ENCODE data around the gene CD58. TPM values are rescaled to one million over a fixed set of nuclear protein-coding genes. Genes with fewer than 3 reads are reported as not detected.
A peak's percentile ranks its signal among the peaks of the same experiment; 100 is the strongest.

The CD58 gene
- total and polyA plus RNA-seq, 9 of the 15 experiments (the other 6 are each of a cell fraction or from before 2014, with no cell fraction given): 18.1 to 113 (median 37.4) TPM

DNA sequence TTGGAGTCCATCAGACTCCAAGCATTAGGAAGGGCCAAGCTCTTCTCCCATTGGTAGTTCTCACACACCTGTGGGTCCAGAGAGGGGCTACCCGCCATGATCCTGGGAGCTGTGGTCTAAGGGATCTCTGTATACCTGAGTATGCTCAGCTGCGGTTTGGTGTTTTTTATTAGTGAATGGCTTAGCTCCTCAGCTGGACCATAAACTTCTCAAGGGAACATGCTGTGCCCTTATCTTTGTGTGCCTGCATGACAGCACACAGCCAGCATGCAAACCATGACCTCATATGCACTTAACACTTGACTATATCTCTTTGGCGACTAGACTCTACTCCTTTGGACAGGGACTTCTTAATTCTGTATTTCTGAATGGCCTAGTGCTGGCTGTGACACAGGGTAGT, 94.5 kb downstream of the CD58 start (continued):
- no peak for TF ChIP-seq FOXA3 (CRISPR knock-in tag; conservative IDR thresholded peaks at IDR 0.05 in 1 of 2, IDR thresholded peaks at IDR 0.05 in 1 of 2)
- no peak for TF ChIP-seq SRSF7 (optimal IDR thresholded peaks at IDR 0.05; ENCODE audit: low read depth, low read length)
- peak; percentile 51 for TF ChIP-seq TBP (optimal IDR thresholded peaks at IDR 0.05; ENCODE audit: low read depth, low read length)
- TF ChIP-seq, protein P1, sequence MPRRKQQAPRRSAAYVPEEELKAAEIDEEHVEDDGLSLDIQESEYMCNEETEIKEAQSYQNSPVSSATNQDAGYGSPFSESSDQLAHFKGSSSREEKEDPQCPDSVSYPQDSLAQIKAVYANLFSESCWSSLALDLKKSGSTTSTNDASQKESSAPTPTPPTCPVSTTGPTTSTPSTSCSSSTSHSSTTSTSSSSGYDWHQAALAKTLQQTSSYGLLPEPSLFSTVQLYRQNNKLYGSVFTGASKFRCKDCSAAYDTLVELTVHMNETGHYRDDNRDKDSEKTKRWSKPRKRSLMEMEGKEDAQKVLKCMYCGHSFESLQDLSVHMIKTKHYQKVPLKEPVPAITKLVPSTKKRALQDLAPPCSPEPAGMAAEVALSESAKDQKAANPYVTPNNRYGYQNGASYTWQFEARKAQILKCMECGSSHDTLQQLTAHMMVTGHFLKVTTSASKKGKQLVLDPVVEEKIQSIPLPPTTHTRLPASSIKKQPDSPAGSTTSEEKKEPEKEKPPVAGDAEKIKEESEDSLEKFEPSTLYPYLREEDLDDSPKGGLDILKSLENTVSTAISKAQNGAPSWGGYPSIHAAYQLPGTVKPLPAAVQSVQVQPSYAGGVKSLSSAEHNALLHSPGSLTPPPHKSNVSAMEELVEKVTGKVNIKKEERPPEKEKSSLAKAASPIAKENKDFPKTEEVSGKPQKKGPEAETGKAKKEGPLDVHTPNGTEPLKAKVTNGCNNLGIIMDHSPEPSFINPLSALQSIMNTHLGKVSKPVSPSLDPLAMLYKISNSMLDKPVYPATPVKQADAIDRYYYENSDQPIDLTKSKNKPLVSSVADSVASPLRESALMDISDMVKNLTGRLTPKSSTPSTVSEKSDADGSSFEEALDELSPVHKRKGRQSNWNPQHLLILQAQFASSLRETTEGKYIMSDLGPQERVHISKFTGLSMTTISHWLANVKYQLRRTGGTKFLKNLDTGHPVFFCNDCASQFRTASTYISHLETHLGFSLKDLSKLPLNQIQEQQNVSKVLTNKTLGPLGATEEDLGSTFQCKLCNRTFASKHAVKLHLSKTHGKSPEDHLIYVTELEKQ (CRISPR knock-in tag; IDR thresholded peaks at IDR 0.05): no peak
- peak; percentile 81 for TF ChIP-seq GATA2 (CRISPR knock-in tag; IDR thresholded peaks at IDR 0.05)
- peak in 1 of 2 experiments; percentile 78; a peak in 1 of 4 replicates for TF ChIP-seq RCOR1 (IDR thresholded peaks at IDR 0.05; ENCODE audit: borderline replicate concordance in 1 of 2, low read depth in 2 of 2, low read length in 2 of 2)
- peak in 1 of 2 experiments; percentile 47; a peak in 1 of 4 replicates for TF ChIP-seq CSDE1 (IDR thresholded peaks at IDR 0.05)
- TF ChIP-seq YBX1 (IDR thresholded peaks at IDR 0.05): no peak
- TF ChIP-seq ZNF24 (IDR thresholded peaks at IDR 0.05): 0 out of 2 replicates have a peak, but pooled peaks have one; percentile 17
- TF ChIP-seq, protein P2, sequence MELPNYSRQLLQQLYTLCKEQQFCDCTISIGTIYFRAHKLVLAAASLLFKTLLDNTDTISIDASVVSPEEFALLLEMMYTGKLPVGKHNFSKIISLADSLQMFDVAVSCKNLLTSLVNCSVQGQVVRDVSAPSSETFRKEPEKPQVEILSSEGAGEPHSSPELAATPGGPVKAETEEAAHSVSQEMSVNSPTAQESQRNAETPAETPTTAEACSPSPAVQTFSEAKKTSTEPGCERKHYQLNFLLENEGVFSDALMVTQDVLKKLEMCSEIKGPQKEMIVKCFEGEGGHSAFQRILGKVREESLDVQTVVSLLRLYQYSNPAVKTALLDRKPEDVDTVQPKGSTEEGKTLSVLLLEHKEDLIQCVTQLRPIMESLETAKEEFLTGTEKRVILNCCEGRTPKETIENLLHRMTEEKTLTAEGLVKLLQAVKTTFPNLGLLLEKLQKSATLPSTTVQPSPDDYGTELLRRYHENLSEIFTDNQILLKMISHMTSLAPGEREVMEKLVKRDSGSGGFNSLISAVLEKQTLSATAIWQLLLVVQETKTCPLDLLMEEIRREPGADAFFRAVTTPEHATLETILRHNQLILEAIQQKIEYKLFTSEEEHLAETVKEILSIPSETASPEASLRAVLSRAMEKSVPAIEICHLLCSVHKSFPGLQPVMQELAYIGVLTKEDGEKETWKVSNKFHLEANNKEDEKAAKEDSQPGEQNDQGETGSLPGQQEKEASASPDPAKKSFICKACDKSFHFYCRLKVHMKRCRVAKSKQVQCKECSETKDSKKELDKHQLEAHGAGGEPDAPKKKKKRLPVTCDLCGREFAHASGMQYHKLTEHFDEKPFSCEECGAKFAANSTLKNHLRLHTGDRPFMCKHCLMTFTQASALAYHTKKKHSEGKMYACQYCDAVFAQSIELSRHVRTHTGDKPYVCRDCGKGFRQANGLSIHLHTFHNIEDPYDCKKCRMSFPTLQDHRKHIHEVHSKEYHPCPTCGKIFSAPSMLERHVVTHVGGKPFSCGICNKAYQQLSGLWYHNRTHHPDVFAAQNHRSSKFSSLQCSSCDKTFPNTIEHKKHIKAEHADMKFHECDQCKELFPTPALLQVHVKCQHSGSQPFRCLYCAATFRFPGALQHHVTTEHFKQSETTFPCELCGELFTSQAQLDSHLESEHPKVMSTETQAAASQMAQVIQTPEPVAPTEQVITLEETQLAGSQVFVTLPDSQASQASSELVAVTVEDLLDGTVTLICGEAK (IDR thresholded peaks at IDR 0.05): 0 out of 2 replicates have a peak, but pooled peaks have one; percentile 15
- TF ChIP-seq, protein P2 (CRISPR knock-in tag; IDR thresholded peaks at IDR 0.05): no peak
- no peak for TF ChIP-seq ARID2 (IDR thresholded peaks at IDR 0.05)
- peak; percentile 75 for TF ChIP-seq SMARCE1 (IDR thresholded peaks at IDR 0.05)
- peak; percentile 6; the same call in 1 of the 2 replicates for TF ChIP-seq MTA2 (IDR thresholded peaks at IDR 0.05; ENCODE audit: low read depth)
- 0 out of 2 replicates have a peak, but pooled peaks have one; percentile 23 for TF ChIP-seq EP400 (IDR thresholded peaks at IDR 0.05)
- peak in 1 of 2 experiments; percentile 74; a peak in 1 of 4 replicates for TF ChIP-seq KDM1A (IDR thresholded peaks at IDR 0.05)
- TF ChIP-seq CREB1 (IDR thresholded peaks at IDR 0.05): peak; percentile 86
- peak; percentile 87 for TF ChIP-seq CREB1 (CRISPR knock-in tag; IDR thresholded peaks at IDR 0.05)
- TF ChIP-seq MEIS2 (IDR thresholded peaks at IDR 0.05; ENCODE audit: partially characterized antibody): peak; percentile 42
